ENCODE results near the gene FAM32A. TPM values are rescaled to one million over a fixed set of nuclear protein-coding genes. Genes with fewer than 3 reads are reported as not detected.

The FAM32A gene
- total and polyA plus RNA-seq, 2 donors (not counting 1 experiment from before 2014, with no cell fraction given) = 53.4 to 62.0 TPM

GRCh38 chr19:16185768-16186123 is 536 bp downstream of the FAM32A start:
- Mint-ChIP-seq H3K27me3 (no peaks in the 10 kb centered on the region), H3K27ac (peak overlapping the region; percentile 96), H3K4me1 (peaks cover 33% of the 10 kb centered on the region), H3K4me3 (peak overlapping the region; percentile 97), H3K9me3 (ENCODE audit: insufficient read depth) (no peaks in the 10 kb centered on the region)
- Histone ChIP-seq H4K20me1 (ENCODE audit: control insufficient read depth, insufficient read depth, low read length, poor library complexity, severe bottlenecking) (peaks cover 36% of the 10 kb centered on the region), H3K4me2 (replicated peaks; ENCODE audit: low read depth, low read length, poor library complexity, severe bottlenecking) (peak overlapping the region; percentile 89), H3K9ac (ENCODE audit: low read length) (peak overlapping the region; percentile 79), H3K4me1 (ENCODE audit: control insufficient read depth in 2 of 2, insufficient read depth in 2 of 2, low read length in 2 of 2) (peaks cover 14 to 37% of the 10 kb centered on the region in 2 donors), H3K27ac (ENCODE audit: low read length in 2 of 2) (peak overlapping the region; percentile 60 to 83), H3K4me3 (ENCODE audit: control extremely low read depth in 1 of 5, extremely low read depth in 1 of 5, insufficient read depth in 1 of 5, low read depth in 2 of 5, low read length in 4 of 5) (peak overlapping the region; percentile 65 to 99 (median 71)), H3K79me2 (ENCODE audit: control insufficient read depth, insufficient read depth, low read length) (peaks cover 54% of the 10 kb centered on the region), H3K36me3 (replicated peaks in 1 of 2; ENCODE audit: control extremely low read depth in 1 of 2, control insufficient read depth in 1 of 2, extremely low read depth in 1 of 2, insufficient read depth in 2 of 2, low read length in 1 of 2) (peaks cover 8 to 26% of the 10 kb centered on the region in 2 experiments), H3K27me3 (replicated peaks in 1 of 4; ENCODE audit: control extremely low read depth in 1 of 4, control insufficient read depth in 3 of 4, insufficient read depth in 4 of 4, low read length in 3 of 4) (no peaks in the 10 kb centered on the region), H2AFZ (ENCODE audit: insufficient read depth, low read depth, low read length, poor library complexity, severe bottlenecking) (peak overlapping the region; percentile 86), H3K9me3 (ENCODE audit: control extremely low read depth in 1 of 3, control insufficient read depth in 2 of 3, insufficient read depth in 1 of 3, low read length in 2 of 3) (no peaks in the 10 kb centered on the region)
- intact Hi-C loops (cut with micrococcal nuclease) = loop anchor here (1.0 kb wide), 7 partner anchors 12 to 232 kb away; partner anchors contain the start of genes AP1M1 and RAB8A
- DNase-seq (peak; percentile 64), ATAC-seq (ENCODE audit: low read depth) (peak; percentile 12)
- no peak for TF ChIP-seq EZH2 (IDR thresholded peaks at IDR 0.05; ENCODE audit: borderline replicate concordance, insufficient read depth, low read depth, low read length, poor library complexity, severe bottlenecking)
- peak; percentile 57 for TF ChIP-seq CTCF (IDR thresholded peaks at IDR 0.05)
- WGBS (ENCODE audit: insufficient coverage) = 0% methylated on average over 20 of the region's 20 CpGs
- POLR2A ChIA-PET = interaction anchor here (0.6 to 1.9 kb wide), 16 partner anchors 12 to 262 kb away, joined by 3 to 9 read pairs (median 4); partner anchors contain the start of genes AP1M1, KLF2, RAB8A and TPM4
- CTCF ChIA-PET = interaction anchor here (0.8 to 3.4 kb wide), 26 partner anchors 8 to 998 kb away, joined by 3 to 43 read pairs (median 6); partner anchors contain the start of genes AP1M1, HSH2D, RAB8A and TPM4

- Histone ChIP-seq H3K4me3 (ENCODE audit: control extremely low read depth in 1 of 5, extremely low read depth in 1 of 5, insufficient read depth in 1 of 5, low read depth in 2 of 5, low read length in 4 of 5) (no peak overlapping the region), H3K27ac (ENCODE audit: low read length in 2 of 2) (no peak overlapping the region), H3K79me2 (ENCODE audit: control insufficient read depth, insufficient read depth, low read length) (peaks cover 54% of the 10 kb centered on the region), H3K4me2 (replicated peaks; ENCODE audit: low read depth, low read length, poor library complexity, severe bottlenecking) (no peak overlapping the region), H3K36me3 (replicated peaks in 1 of 2; ENCODE audit: control extremely low read depth in 1 of 2, control insufficient read depth in 1 of 2, extremely low read depth in 1 of 2, insufficient read depth in 2 of 2, low read length in 1 of 2) (peaks cover 14 to 46% of the 10 kb centered on the region in 2 experiments), H2AFZ (ENCODE audit: insufficient read depth, low read depth, low read length, poor library complexity, severe bottlenecking) (no peak overlapping the region), H3K9ac (ENCODE audit: low read length) (no peak overlapping the region), H3K9me3 (ENCODE audit: control extremely low read depth in 1 of 3, control insufficient read depth in 2 of 3, insufficient read depth in 1 of 3, low read length in 2 of 3) (no peaks in the 10 kb centered on the region), H4K20me1 (ENCODE audit: control insufficient read depth, insufficient read depth, low read length, poor library complexity, severe bottlenecking) (peaks cover 37% of the 10 kb centered on the region), H3K27me3 (replicated peaks in 1 of 4; ENCODE audit: control extremely low read depth in 1 of 4, control insufficient read depth in 3 of 4, insufficient read depth in 4 of 4, low read length in 3 of 4) (no peaks in the 10 kb centered on the region), H3K4me1 (ENCODE audit: control insufficient read depth in 2 of 2, insufficient read depth in 2 of 2, low read length in 2 of 2) (peaks cover 14 to 22% of the 10 kb centered on the region in 2 donors)
- no peak overlapping the region for H3K27ac Mint-ChIP-seq
- ChIA-PET POLR2A (no interaction called here), CTCF (interaction anchor here (0.6 to 1.7 kb wide), 3 partner anchors 146 to 357 kb away, joined by 3 to 5 read pairs (median 3); no protein-coding TSS in a partner anchor)
- no peaks in the 10 kb centered on the region for H3K27me3 Mint-ChIP-seq
- no peaks in the 10 kb centered on the region for H3K9me3 Mint-ChIP-seq (ENCODE audit: insufficient read depth)
- DNase-seq = no peak
- TF ChIP-seq EZH2 (IDR thresholded peaks at IDR 0.05; ENCODE audit: borderline replicate concordance, insufficient read depth, low read depth, low read length, poor library complexity, severe bottlenecking) (no peak), CTCF (IDR thresholded peaks at IDR 0.05) (no peak)
- H3K4me1 Mint-ChIP-seq = peaks cover 29% of the 10 kb centered on the region
- no peak for ATAC-seq (ENCODE audit: low read depth)
- WGBS (ENCODE audit: insufficient coverage) = 100% methylated on average over 3 of the region's 3 CpGs
- intact Hi-C loops (cut with micrococcal nuclease) = no loop called here
- no peak overlapping the region for H3K4me3 Mint-ChIP-seq
Measured at GRCh38 chr19:16188521-16188920, 3.3 kb downstream of the FAM32A start.
